ENCODE data around the gene TMEM109. TPM values are rescaled to one million over a fixed set of nuclear protein-coding genes. Genes with fewer than 3 reads are reported as not detected.
"Not testable (repeated sequence)": the region's sequence is repeated elsewhere in the genome, so short reads cannot be mapped to it uniquely, and the experiment has no call there.

The TMEM109 gene
- total RNA-seq, 1 donor from 2014 or later, result 108 TPM

DNA sequence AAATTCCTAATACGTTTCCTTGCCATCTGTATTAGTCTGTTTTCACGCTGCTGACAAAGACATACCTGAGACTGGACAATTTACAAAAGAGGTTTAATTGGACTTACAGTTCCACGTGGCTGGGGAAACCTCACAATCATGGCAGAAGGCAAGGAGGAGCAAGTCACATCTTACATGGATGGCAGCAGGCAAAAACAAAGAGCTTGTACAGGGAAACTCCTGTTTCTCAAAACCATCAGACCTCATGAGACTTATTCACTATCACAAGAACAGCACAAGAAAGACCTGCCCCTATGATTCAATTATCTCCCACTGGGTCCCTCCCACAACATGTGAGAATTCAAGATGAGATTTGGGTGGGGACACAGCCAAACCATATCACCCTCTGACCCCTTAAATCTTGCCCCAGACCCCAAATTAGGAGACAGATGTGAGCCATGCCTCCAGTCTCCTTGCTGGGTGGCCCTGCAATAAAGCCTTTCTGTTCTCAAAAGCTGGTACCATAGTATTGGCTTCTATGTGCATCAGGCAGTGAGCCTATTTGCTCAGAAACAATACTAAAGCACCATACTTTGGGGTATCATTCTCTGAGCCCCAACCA lies 4.2 kb upstream of the TMEM109 start:
- not testable (repeated sequence) for DNase-seq (ENCODE audit: low read depth)

DNA sequence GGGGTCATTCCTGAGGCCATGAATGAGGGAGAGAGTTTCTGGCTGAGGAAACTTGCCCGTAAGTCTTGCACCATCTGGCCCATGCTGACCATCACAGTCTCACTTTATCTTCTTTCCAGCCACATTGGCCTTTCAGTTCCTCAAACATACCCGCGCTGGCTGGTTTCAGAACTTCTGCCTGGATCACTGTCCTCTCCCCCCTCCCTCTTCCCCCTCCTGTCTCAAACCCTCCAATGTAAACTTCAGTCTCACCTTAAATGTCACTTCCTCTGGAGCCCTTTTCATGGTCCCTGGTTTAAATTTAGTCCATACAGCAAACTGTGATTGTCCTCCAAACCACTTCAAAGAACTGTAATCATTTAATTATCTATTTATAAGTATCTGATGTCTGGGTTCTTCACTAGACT lies 3.7 kb upstream of the TMEM109 start:
- no peak for DNase-seq (ENCODE audit: low read depth)

DNA sequence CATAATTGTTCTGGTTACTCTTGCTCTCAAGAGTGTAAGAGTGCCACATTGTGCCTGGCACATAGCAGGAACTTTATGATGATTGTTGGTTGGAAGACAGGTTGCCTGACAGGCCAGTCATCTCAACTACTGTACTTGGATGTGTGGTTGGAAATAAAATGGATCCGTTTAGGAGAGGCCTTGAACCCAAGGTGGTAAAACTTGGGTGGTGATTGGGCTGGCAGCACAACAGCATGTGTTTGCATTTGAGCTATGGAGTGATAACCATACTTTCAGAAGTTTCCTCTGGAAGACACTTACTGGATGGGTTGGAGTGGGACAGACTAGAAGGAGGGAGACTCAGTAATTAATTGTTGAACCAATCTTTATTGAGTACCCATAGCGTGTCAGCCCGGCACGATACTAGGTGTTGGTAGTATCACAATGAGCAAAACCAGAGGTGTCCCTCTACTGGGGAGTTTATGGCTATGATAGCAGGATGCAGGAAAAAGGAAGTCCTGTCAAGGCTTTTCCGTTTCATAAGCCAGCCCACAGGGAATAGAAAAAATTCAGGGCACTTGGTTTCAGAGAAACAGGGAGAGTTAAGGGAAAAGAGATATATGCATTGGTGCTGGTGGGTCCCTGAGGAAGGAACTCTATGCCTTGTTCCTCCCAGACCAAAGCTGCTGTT lies 3.1 kb upstream of the TMEM109 start:
- no peak for DNase-seq (ENCODE audit: low read depth)

DNA sequence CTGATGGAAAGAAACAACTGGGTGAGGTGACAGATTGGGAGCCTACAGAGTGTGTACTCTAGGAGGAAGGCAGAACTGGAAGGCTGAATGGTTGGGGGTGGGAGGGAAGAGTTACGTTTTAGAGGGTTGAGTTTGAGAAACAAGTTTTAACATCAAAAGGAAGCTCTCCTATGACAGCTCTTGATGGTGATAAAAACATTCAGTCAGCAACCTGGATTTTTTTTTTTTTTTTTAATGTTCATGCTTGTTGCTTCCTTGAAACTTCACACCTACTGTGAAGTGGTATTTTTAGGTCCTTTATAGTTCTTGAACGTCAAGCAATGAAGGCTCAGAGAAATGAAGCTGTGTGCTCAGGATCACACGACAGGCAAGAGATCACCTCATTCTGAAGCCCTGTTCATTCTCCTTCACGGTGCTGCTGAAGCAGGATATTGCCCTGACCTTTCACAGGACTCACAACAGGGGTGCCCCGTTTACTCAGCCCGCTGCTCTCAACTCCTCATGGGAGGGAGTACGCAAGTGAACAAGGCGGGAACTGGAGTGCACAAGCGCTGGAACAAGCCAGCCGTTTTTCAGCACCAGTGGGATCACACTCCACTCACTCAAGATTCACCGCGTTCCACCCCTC lies 1.6 kb upstream of the TMEM109 start:
- no peak for DNase-seq (ENCODE audit: low read depth)

DNA sequence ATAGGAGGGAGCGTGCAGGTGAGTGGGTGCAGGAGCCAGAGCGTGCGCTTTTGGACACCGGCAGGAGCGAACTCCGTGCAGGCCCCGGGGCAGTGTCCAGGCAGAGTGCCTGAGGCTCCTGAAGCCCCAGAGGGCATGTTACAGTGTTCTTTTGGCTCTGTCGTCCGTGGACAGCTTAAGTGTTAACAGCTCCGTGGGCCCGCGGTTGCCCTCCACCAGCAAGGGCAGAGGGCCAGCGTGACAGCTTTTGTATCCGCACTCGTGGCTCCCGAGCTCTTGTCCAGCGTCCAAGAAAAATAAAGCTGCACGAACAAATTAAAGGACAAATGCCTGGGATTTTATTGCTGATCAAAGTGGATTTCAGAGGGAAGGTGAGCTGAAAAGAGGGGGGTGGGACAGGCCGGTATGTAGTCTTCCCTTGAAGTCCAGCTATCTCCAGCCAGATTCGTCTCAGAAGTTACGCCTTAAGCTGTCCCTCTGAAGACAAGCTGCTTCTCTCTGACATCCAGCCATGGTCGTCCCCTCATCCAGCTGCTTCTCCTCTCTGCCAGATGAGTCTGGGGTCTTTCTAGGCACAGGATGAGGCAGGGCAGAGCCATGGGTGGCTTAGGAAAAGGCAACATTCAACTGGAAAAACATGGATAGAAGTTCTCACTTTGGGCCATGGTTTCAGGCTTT lies 968 bp upstream of the TMEM109 start:
- no peak for DNase-seq (ENCODE audit: low read depth)

DNA sequence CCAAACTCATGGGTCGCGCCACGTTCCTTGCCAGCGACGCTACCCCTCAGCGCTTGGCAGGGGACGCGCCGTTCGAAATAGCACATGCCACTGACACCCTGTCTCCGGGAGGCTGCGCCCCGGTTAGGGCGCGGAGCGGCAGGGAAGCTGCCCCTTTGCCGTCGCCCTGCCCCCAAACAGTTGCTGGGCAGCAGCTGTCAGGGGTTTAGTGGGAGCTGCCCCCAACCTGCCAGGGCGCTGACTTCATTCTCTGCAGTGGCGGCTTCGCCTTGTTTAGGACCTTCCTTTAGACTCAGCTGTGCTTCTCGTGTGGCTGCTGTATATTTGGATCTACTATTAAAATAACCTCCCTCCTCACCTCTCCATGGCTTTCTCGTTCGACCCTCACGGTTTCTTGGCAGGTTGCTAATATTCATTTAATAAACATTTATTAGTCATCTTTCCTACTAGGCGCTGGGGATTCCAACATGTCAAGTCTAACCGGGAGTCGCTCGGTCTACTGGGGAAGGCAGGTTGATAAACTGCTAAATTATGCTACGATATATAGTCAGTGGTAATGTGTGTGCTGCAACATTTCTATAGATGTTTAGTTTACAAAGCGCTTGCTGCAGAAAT lies 782 bp downstream of the TMEM109 start:
- peak; percentile 96 for DNase-seq (ENCODE audit: low read depth)

DNA sequence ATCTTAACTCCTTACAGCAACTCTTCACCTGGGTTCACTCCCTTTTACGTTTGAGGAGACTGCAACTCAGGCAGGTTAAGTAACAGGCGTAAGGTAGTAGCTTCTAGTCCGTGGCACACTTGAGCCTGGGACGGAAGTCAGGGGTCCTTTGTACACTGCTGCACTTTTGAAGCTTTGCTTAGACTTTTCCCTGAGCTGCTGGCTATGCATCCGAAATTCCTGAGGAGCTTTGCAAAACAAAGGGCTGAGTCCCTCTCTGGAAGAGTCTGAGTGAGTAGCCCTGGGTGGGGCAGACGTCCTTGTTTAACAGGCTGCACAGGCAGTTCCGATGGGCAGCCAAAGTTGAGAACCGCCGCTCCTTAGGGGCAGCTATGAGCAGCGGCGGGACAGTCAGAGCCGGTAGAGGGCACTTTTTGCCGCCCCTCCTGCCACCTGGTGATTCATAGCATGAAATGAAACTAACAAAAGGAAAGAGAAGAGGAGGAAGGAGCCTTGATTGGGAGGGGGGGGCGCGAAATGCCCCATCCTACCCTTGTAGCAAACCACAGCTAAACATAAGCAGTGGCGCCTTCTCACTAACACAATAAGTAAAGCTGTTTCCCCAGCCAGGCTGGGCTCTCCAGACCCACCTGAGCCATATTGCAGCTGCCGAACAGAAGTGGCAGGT lies 1.4 kb downstream of the TMEM109 start:
- peak; percentile 87 for DNase-seq (ENCODE audit: low read depth)

DNA sequence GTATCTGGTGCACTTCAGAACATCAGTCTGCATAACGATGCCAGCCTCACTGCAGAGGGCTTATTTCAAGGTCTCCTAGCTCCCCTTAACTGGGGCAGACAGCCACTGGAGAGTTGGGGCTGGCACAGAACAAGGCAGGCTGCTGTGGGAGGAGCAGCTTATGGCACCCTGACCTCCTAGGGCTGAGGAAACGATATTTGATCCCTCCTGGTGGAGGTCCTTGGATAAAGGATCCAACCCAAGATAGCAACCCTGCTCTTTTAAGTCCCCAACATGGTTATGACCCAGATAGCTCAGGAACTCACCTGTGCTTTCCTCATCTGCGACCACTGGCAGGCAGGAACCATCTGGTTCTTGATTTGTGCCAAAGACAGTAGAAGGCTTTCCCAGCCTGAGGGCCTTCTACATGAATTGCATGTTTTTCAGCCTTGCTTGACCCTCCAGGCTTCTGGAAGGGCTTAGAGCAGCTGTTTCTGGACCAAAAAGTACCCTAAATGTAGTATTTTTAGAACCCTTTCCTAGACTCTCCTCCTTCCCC lies 2.8 kb downstream of the TMEM109 start:
- DNase-seq (ENCODE audit: low read depth), result no peak

DNA sequence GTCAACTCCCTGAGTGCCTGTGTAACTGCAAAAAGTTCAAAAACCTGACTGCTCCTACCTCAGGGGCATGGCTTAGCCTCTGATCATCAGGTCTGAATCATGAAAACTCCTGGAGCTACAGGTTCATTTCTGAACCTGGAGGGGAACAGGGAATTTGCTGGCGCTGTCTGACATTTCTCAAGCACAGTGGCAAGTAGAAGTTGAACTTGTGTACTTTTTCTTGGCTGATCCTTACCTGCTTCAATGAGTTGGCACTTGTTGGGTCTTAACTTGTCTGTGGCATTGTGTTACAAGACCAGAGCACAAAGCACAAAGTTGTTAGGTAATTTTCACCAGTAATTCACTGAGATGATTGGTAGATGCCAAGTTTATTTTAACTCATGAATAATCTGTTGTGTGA lies 3.3 kb downstream of the TMEM109 start:
- DNase-seq (ENCODE audit: low read depth), result no peak

DNA sequence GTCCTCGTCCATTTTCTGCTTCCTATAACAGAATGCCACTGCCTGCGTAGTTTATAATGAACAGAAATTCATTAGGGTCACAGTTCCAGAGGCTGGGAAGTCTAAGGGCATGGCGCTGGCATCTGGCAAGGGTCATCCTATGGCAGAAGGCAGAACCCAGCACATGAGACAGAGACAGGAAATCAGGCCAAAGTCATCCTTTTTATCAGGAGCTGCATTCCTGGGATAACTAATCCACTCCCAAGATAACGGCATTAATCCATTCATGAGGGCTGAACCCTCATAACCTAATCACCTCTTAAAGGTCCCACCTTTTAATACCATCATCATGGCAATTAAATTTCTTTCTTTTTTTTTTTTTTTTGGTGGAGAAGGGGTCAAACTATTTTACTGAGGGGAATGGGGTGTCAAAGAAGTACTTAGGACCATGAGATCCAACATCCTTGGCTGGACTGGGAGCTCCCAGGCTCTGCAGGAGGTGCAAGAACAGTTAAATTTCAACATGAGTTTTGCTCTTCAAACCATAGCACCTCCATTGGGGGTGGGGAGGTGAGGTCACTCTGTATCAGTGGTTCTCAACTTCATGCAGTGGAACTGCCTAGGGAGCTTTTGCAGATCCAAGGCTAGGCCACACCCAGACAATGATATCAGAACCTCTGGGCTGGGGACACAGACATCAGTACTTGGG lies 4.4 kb downstream of the TMEM109 start:
- no peak for DNase-seq (ENCODE audit: low read depth)

DNA sequence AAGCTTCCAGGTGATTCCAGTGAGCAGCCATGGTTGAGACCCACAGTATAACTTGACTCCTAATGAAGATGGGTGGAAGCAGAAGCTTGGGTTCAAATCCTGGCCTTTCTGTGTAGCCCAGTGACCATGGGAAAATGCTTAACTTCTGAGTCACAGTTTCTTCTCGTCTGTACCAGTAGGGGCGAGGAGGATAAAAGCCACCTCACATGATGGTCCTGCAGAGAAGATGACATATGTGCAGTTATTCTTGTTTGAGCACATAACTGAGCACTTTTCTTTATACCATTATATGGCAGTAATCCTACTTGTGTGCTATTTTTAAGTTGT lies 4.9 kb downstream of the TMEM109 start:
- DNase-seq (ENCODE audit: low read depth), result peak; percentile 48

DNA sequence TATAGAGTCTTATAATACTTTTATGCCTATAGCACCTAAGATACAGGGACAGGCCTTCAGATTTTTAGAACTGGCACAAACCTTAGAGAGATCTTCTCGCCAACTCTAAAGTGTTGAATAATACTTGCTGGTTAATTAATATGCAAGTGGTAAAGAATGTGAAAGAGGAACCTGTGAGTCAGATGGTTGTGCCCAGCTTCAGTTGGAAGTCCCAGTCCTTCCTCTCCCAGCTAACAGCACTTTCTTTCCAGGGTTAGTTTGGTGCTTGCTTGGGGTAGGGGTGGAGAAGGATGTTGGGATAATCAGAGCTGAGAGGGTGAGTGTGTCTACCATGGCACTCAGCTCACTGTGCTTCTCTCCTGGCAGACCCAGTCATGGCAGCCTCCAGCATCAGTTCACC lies 5.4 kb downstream of the TMEM109 start:
- DNase-seq (ENCODE audit: low read depth), result no peak

DNA sequence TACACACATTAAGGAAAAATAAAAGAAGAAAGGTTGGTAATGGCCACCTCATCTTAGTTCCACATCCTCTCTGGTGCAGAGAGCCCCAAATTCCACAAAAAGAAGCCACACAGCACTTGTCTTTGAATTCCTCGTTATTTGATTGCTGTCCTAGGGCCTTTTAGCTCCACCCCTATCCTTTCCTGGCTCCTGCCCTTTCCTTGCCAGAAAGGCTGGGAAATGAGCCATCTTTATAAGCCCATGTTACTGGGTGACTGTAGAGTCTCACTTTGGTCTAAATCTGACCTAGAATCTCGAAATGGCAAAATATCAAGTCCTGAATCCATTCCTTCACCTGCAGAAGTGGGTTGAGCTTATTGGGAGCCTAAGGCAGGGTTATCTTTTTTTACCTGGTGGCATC lies 6.0 kb downstream of the TMEM109 start:
- DNase-seq (ENCODE audit: low read depth), result no peak

DNA sequence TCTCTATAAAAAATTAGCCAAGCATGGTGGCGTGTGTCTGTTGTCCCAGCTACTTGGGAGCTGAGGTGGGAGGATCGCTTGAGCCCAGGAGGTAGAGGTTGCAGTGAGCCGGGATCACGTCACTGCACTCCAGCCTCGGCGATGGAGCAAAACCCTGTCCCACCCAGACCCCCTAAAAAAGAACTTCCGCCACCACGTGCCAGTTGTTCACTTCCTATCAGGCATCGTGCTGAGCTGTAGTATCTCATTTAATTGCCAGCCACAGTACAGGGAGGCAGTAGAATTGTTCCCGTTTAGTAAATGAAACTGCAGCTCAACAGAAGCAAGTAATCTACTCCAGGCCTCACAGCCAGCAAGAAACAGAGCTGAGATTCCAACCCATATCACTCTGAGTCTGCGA lies 7.3 kb downstream of the TMEM109 start:
- DNase-seq (ENCODE audit: low read depth), result no peak

DNA sequence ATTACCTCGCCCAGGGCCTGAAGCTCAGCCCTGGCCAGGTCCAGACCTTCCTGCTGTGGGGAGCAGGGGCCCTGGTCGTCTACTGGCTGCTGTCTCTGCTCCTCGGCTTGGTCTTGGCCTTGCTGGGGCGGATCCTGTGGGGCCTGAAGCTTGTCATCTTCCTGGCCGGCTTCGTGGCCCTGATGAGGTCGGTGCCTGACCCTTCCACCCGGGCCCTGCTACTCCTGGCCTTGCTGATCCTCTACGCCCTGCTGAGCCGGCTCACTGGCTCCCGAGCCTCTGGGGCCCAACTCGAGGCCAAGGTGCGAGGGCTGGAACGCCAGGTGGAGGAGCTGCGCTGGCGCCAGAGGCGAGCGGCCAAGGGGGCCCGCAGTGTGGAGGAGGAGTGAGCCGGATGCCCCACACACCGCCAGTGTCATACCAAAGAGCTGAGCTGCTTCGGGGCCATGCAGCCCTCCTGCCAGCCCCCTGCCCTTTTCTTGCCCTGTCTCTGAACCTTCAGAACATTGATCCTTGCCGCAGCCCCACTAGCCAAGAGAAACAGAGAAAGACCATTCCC lies 7.9 kb downstream of the TMEM109 start:
- DNase-seq (ENCODE audit: low read depth), result no peak

DNA sequence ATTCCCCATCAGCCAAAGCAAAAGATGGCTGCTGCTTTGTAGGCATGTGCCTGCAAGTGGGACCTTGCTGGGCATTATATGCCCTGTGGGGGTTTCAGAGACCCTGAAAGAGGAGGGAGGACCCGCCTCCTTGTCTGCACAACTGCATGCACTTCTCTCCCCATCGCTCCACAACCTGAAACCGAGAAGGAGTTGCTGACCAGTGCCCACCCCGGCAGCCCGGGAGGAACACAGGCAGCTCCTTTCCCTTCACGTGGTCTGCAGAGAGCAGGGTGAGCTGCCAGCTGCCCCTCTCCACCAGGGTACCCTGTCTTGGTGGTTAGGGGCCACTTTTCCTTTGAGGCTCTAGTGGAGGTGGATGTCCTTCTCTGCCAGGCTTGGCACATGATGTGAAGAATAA lies 8.9 kb downstream of the TMEM109 start:
- DNase-seq (ENCODE audit: low read depth), result no peak

DNA sequence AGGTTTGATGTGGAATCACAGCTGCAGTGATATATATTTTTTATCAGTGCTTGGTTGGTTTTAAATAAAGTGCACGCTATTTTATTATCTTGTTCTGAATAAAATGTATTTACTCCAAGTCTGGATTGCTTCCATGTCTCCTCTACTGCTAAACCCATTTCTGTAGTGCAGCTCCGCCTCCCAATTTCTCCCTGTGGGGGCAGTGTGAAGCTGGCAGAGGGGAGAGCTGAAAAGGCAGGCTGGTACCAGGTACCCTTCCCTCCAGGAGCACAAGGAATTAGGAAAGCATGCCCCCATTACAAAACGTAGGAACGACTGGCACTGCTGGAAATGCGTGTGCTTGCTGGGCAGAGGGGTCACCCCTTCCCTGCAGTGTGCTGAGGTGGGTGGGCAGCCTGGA lies 9.4 kb downstream of the TMEM109 start:
- no peak for DNase-seq (ENCODE audit: low read depth)

DNA sequence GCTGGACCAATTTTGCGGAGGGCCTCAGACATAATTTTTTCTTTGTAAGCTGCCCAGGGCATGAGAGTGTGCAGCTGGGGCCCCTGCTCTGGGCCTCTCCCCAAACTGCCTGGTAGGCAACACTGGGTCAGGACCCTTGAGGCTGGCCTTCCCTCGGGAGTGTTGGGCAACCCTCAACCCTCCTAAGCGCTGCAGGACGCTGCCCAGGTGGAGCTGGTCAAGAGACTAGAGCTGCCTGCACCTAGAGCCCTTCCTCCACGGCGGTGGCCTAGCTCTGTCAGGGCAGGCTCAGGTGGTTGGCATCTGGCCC lies 9.8 kb downstream of the TMEM109 start:
- no peak for DNase-seq (ENCODE audit: low read depth)

DNA sequence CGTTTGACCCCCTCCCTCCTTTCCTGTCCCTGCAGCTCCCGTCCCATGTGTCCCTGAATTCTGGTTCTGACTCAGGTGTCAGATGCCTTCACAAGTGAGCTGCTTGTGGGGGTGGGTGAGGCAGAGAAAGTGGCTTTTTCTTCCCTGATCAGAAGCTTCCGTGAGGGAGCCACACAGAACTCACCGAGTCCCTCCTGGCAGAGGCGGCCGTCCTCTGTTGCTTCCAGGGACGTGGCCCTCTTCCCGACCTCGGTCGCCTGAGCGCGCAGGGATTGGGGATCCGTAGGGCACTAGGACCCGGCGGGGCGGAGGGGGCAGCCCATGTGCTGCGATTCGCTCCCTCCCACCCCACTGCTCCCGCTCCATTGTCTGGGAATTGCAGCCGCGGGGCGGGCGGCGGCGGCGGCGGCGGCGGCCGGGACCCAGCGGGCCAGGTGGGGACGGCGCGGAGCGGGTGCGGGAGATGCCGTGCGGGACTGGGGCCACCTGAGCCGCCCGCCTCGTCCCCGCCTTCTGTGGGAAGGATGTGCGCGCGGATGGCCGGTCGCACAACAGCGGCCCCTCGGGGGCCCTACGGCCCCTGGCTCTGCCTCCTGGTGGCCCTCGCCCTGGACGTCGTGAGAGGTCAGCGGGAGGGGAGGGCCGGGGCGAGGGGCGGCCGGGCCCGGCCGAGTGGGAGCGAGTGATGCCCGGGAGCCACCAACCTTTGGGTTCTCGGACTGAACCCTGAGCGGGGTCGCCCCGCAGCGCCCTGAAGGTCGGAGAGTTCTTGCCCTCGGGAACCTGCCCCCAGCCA lies 10.3 kb downstream of the TMEM109 start, which contains the start of gene TMEM132A:
Gene TMEM132A, plus strand, starts transcription at position 351 of the 796 bp plus-strand sequence. Its CDS starts 174 bp downstream, at position 525.
- DNase-seq (ENCODE audit: low read depth), result peak; percentile 78

Data from myocyte (in vitro differentiated cells).